Mucosa of descending colon (tissue), 3 donors: ENCODE measurements around the gene LAT. TPM values are rescaled to one million over a fixed set of nuclear protein-coding genes. Genes with fewer than 3 reads are reported as not detected.
A peak's percentile ranks its signal among the peaks of the same experiment; 100 is the strongest.

ENCODE experiments used
- ATAC-seq: fragments of 200-7000 bp; cut with Tn5 transposase; one replicate; pipeline ENCODE4 v1.9.1; 2020; ENCODE audit warnings: mild to moderate bottlenecking, moderate library complexity
- DNase-seq, 3 donors: peaks; one replicate each; pipeline ENCODE4 v3.0.0-alpha.2; 2020
- H3K36me3 ChIP-seq: fragments of 200-600 bp; one replicate; pipeline ENCODE4 v1.8.0; 2021; ENCODE audit warnings: low read depth, mild to moderate bottlenecking
- H3K4me1 ChIP-seq: fragments of 200-600 bp; one replicate; pipeline ENCODE4 v1.8.0; 2021; ENCODE audit warnings: low read depth, mild to moderate bottlenecking
- H3K4me3 ChIP-seq: fragments of 200-600 bp; one replicate; pipeline ENCODE4 v1.8.0; 2021; ENCODE audit warnings: mild to moderate bottlenecking
- H3K9me3 ChIP-seq: fragments of 200-600 bp; one replicate; pipeline ENCODE4 v1.8.0; 2021; ENCODE audit warnings: mild to moderate bottlenecking
- intact Hi-C, 2 donors: fragments of 100-400 bp; cut with DNase I in 1 of 2; cut with micrococcal nuclease in 1 of 2; formaldehyde crosslinking; loops; one replicate each; pipeline versions ENCODE4 v1.11.0 to v1.11.1; 2022; cut with DNase I, micrococcal nuclease
- total RNA-seq, 3 donors: library from RNA; stranded (reverse); fragmentation: NEBNext Ultra II Directional in 2 of 3; extraction: Animal tissue kit (Norgen Biotek cat#: 25700) in 2 of 3; gene quantifications; one replicate each; pipeline versions ENCODE4 v1.2.1 to v1.2.4, GENCODE V29; 2021 to 2023
- TF ChIP-seq, protein P1 (sequence below): fragments of 200-600 bp; IDR thresholded peaks from one replicate; pipeline ENCODE4 v1.8.0; 2022; ENCODE audit warnings: antibody characterized with exemption, mild to moderate bottlenecking
- donor health status: DM: no; HTN: no; CAD: no; lungs with moderate emphysema.
- donor health status: DM: no; HTN: no; CAD: no.
- donor health status: DM: no; HTN: yes; CAD: no.

LAT gene
- total RNA-seq, 3 donors from 2014 or later = 8.5 to 13.0 (median 11.6) TPM

DNA sequence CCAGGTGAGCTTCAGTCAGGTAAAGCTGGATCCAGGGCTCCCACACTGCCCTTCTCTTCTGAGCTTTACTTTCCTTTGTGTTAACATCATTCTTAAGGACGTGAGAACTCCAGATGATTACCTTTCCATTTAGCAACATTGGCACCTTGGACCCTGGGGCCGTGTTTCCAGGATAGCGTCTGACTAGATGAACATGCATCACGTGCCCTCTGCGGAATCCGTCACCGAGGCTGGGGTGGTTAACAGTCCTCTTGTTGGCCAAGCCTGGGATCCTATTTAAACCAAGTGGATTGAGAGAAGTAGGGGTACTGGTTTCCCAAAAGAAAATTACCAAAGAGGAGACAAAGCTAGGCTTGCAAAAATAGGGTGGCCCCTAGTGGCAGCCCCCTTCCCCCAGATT is 3.9 kb upstream of the LAT start:
- H3K36me3 ChIP-seq = no peaks in the 10 kb centered on the region
- no peak overlapping the region for H3K4me3 ChIP-seq
- ATAC-seq (no peak), DNase-seq (no peak)
- H3K4me1 ChIP-seq = peaks cover 3% of the 10 kb centered on the region
- intact Hi-C loops = no loop called here
- no peaks in the 10 kb centered on the region for H3K9me3 ChIP-seq
- TF ChIP-seq, protein P1, sequence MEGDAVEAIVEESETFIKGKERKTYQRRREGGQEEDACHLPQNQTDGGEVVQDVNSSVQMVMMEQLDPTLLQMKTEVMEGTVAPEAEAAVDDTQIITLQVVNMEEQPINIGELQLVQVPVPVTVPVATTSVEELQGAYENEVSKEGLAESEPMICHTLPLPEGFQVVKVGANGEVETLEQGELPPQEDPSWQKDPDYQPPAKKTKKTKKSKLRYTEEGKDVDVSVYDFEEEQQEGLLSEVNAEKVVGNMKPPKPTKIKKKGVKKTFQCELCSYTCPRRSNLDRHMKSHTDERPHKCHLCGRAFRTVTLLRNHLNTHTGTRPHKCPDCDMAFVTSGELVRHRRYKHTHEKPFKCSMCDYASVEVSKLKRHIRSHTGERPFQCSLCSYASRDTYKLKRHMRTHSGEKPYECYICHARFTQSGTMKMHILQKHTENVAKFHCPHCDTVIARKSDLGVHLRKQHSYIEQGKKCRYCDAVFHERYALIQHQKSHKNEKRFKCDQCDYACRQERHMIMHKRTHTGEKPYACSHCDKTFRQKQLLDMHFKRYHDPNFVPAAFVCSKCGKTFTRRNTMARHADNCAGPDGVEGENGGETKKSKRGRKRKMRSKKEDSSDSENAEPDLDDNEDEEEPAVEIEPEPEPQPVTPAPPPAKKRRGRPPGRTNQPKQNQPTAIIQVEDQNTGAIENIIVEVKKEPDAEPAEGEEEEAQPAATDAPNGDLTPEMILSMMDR = no peak

DNA sequence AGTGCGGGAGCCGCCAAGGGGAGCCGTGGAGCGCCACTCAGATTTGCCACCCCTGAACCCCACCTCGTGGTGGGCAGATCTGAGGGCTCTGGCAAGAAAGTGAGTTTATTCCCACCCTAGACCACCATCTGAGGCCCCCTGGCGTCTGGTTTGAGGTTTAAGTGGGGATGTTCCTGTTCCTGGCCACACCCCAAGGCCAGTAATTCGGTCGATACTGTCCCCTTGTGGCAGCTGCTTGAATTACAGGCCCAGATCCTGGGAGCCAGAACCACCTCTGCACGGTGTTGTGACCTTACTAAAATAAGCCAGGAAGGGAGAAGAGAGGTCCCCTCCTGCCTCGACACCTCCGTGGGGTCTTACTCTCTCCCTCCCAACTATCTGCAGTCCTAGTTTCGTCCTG is 3.3 kb upstream of the LAT start:
- TF ChIP-seq, protein P1 = no peak
- Histone ChIP-seq H3K36me3 (no peaks in the 10 kb centered on the region), H3K4me3 (no peak overlapping the region), H3K4me1 (no peaks in the 10 kb centered on the region), H3K9me3 (no peaks in the 10 kb centered on the region)
- DNase-seq = peak in 2 of 3 donors; percentile 35 to 40
- intact Hi-C loops = no loop called here
- peak; percentile 26 for ATAC-seq

DNA sequence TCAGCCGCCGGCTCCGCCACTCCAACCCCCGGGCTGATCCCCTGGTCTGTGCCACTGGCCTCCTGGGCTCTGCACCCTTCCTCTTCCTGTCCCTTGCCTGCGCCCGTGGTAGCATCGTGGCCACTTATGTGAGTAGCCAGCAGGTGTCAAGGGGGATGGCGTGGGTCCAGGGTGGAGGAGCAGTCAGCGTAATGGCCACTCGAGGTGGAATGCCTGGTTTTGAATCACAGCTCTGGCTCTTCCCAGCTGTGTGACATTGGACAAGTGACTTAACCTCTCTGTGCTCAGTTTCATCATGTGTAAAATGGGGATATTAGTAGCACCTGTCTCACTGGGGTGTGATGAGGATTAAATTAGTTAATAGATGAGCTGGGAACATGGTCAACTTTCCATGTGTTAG is 2.4 kb upstream of the LAT start:
- no peak overlapping the region for H3K4me3 ChIP-seq
- TF ChIP-seq, protein P1 = no peak
- ATAC-seq (no peak), DNase-seq (no peak)
- H3K4me1 ChIP-seq = no peaks in the 10 kb centered on the region
- peaks cover 3% of the 10 kb centered on the region for H3K9me3 ChIP-seq
- intact Hi-C loops = no loop called here
- H3K36me3 ChIP-seq = no peaks in the 10 kb centered on the region

DNA sequence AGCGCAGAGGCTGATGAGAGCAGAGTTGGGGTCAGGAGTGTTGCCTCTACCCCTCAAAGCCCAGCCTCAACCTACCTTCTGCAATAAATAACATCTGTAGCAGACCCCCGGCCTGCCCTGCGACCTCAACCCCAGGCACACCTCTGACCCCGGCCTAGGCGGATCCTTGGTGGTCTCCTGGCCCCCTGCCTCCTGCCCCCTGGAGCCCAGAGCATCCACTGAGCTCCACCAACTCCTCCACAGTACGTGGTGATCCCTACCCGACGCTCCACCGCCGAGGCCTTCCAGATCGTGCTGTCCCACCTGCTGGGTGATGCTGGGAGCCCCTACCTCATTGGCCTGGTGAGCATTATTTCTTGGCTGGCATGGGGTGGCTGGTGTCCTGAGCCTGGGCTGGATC is 1.9 kb upstream of the LAT start:
- Histone ChIP-seq H3K4me3 (no peak overlapping the region), H3K36me3 (no peaks in the 10 kb centered on the region), H3K4me1 (no peaks in the 10 kb centered on the region), H3K9me3 (peaks cover 3% of the 10 kb centered on the region)
- ATAC-seq (no peak), DNase-seq (no peak)
- intact Hi-C loops = no loop called here
- TF ChIP-seq, protein P1 = no peak

DNA sequence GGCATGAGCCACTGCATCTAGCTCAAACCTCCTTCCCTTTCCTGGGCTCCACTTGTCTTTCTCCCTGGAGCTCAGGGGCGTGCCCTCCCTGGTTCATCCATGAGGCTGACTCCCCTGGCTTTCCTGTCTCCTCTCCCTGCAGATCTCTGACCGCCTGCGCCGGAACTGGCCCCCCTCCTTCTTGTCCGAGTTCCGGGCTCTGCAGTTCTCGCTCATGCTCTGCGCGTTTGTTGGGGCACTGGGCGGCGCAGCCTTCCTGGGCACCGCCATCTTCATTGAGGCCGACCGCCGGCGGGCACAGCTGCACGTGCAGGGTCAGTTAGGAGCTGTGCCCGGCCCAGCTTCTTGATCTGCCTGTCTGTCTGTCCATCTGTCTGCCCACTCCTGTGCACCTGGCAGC is 1.2 kb upstream of the LAT start:
- Histone ChIP-seq H3K36me3 (no peaks in the 10 kb centered on the region), H3K9me3 (peaks cover 3% of the 10 kb centered on the region), H3K4me3 (no peak overlapping the region), H3K4me1 (no peaks in the 10 kb centered on the region)
- peak in 1 of 3 donors; percentile 67 for DNase-seq
- intact Hi-C loops = no loop called here
- ATAC-seq = no peak
- TF ChIP-seq, protein P1 = no peak

DNA sequence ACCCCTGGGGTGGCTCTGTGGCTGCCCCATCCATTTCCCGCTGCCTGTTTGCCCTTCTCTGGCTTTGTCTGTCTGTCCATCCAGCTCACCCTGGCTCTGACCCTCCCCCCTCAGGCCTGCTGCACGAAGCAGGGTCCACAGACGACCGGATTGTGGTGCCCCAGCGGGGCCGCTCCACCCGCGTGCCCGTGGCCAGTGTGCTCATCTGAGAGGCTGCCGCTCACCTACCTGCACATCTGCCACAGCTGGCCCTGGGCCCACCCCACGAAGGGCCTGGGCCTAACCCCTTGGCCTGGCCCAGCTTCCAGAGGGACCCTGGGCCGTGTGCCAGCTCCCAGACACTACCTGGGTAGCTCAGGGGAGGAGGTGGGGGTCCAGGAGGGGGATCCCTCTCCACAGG is 761 bp upstream of the LAT start:
- intact Hi-C loops = no loop called here
- no peak for ATAC-seq
- DNase-seq = no peak
- Histone ChIP-seq H3K4me3 (no peak overlapping the region), H3K9me3 (peaks cover 3% of the 10 kb centered on the region), H3K4me1 (no peaks in the 10 kb centered on the region), H3K36me3 (no peaks in the 10 kb centered on the region)
- TF ChIP-seq, protein P1 = no peak
